GM18907 (cell line): ENCODE data around the gene PPP1R14D.

Experiments
- ATAC-seq: cut with Tn5 transposase; IDR thresholded peaks from one replicate; pipeline ENCODE4 v1.9.1; 2021; ENCODE audit warnings: mild to moderate bottlenecking, moderate library complexity; ENCODE audit not compliant: unreplicated experiment

The PPP1R14D gene

DNA sequence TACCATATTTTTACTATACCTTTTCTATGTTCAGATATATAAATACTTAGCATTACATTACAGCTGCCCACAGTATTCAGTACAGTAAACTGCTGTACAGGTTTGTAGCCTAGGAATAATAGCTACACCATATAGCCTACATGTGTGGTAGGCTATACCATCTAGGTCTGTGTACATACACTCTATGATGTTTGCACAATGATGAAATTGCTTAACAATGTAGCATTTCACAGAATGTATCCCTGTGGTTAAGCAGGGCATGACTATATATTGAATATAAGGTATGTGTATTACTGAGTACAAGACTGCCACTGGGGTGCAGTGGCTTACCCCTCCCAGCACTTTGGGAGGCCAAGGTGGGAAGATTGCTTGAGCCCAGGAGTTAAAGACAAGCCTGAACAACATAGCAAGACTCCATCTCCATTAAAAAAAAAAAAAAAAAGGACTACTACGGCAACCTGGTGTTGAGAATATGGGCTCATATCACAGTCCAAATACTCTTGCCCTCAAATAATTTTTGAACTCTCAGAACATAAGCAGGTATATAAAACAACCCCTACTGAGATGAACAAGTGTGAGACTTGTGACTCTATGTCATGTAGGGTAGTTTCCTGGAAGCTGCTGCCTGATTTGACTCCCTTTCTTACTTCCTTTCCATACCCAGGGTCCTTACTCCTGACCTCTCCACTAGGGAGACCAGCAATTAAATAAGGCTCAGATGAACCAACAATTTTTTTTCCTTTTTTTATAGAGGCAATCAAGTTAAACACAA is 4.8 kb downstream of the PPP1R14D start:
- ATAC-seq: no peak

DNA sequence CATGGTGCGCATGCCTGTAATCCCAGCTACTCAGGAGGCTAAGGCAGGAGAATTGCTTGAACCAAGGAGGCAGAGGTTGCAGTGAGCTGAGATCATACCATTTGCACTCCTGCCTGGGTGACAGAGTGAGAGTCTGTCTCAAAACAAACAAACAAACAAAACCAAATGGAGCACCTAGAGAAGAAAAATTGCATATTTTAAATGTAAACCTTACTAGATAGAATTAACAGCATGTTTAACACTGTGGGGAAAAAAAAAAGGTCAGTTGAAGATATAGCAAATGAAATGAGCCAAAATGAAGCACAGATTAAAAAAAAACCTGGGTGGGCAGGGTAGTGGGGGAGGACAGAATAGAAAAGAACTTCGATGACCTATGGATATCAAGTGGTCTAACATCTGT is 7.3 kb downstream of the PPP1R14D start:
- no peak for ATAC-seq

DNA sequence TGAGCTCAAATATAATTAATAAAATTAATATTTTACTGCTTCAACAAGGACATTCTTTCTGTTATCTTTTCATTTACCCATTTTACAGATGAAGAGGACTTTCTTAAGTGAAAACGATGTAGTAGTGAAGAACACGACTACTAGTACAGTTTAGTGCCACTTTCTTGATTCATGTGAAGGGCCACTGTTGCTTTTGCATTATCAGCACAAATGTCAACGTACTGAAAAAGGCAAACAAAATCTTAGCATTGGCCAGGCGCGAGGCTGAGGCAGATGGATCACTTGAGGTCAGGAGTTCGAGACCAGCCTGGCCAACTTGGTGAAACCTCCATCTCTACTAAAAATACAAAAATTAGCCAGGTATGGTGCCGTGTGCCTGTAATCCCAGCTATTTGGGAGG is 9.5 kb downstream of the PPP1R14D start:
- no peak for ATAC-seq

DNA sequence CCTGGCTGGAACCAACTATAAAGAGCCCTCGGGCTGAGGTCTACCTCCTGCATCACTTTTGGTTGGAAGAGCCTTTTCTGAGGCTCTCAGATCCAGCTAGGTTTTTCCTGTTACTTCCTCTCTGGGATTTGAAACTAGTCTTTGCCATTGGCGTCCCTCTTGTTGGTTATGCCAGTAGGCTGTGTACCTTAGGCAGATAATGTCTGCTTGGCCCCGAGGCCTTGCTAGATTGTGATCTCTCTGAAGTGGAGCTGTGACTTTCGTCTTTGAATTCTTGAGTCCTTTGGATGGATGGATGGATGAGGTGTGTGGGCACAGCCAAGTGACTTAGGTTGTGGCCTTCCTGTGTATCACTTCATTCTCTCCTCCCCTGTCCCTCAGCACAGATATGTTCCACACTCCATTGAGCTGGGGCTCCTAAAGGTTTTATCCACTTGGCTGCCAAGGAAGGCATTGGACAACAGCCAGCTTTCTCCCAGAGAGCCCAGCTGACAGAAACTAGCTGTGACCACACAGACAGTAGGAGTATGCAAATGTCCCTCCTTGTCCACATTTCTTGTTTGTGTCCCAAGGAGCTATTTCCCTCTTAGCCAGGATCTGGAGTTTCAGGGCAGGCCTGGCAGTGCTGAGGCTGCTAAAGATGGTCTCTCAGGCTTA is 13.3 kb downstream of the PPP1R14D start:
- no peak for ATAC-seq

DNA sequence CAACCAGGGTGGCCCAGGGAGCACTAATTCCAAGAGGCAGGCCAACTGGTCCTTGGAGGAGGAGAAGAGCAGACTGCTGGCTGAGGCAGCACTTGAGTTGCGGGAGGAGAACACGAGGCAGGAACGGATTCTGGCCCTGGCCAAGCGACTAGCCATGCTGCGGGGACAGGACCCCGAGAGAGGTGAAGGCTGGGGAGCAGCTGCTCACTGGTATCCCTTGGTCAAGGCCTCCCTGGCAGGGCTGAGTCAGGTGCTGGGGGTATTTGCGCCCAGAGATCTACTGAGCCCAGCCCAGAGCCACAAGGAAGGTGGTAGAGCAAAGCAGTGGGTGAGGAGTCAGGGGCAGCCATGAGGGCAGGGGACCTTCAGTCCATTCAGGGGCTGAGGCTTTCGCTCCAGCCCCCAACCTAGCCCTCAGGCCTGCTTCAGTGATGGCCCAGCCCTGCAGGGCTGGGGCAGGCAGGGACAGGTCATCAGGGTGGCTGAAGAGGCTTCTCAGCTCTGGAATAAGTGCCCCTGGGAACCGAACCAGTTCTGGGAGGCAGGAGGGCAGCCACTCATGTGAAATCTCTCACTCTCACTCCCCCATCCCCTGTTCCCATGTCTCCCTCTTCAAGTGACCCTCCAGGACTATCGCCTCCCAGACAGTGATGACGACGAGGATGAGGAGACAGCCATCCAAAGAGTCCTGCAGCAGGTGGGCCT is 15.6 kb downstream of the PPP1R14D start:
- ATAC-seq: no peak

DNA sequence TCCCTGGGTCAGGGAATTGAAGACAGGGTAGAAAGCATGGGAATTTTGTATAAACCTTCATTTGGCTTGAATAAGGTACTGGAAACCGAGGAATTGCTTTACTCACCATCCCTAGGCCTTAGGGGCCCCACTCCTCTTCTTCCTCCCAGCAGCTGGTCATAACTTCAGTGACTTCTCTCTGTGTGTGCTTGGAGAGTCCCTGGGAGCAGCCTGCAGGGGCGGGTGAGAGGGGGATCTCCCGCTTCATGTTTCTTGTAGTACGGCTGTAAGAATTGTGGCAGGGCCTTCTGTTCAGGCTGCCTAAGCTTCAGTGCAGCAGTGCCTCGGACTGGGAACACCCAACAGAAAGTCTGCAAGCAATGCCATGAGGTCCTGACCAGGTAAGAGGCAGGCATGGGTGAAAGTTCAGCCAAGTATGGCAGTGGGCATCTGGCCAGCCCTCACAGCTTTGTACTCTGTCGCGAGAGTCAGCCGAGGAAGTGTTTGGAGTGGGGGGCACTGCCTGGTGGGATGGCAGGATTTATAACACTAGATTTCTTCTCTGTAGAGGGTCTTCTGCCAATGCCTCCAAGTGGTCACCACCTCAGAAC is 19.6 kb downstream of the PPP1R14D start:
- no peak for ATAC-seq

DNA sequence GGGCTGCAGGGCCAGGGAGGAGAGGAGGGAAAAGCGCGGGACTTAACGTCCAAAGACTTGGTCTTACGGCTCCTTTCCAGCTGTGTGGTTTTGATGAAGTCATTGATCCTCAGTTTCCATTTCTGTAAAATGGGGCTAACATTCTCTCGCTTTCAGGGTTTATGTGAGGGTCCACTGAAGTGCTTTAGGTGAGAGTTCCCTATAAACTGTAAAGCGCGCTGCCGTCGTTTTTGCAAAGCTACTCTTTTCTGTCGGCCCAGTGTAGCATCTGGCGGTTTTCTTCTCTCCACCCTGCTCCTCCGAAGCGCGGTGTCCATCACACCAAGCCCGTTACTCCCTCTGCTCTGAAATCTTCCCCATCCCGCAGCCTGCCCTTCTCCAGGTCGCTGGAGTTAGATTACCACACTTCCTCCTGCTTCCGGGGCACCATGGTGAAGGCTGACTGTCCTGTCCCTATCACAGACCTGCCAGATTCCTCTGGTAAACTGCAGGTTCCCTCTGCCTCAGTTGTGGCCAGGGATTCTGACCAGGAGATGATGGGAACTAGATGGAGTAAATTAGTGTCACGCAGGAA is 20.5 kb downstream of the PPP1R14D start:
- no peak for ATAC-seq

DNA sequence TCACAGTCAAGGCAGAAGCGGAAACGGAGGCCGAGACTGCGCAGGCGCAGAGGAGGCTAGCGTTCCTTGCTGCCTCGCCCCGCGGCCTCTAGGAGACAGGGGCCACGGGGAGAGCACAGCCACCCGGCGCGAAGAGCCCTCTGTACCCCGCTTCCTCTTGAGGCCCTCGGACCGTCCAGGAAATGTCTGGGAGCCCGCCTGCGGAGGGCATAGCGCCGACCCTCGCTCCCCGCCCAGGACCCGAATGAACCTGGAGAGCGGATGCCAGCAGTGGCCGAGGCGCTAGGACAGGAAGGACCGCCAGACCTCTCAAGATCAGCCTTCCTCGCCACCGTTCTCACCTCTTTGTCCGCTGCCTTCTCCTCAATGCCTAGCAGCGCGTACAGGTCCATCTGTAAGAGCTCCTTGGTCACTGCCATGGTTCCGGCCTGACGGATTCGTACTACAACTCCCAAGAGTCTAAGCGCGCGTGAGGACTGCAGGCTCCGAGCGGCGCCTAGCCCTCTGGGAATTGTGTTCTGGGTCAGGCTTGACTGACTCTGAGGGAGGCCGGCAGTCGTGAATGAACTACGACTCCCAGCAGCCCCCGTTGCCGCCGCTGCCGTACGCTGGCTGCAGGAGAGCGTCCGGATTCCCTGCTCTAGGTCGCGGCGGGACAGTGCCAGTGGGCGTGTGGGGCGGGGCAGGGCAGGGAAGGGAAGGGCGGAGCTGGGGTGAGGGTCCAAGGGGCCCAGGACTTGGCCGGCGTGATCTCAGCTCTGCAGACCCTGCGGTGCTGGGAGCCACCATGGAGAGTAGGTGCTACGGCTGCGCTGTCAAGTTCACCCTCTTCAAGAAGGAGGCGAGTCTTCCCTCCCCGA is 21.2 kb downstream of the PPP1R14D start, which contains the start of the genes DNAJC17 and ZFYVE19:
Gene DNAJC17, minus strand, starts transcription at position 446 of the 860 bp plus-strand sequence. Its CDS starts 27 bp downstream, at position 419.
Gene ZFYVE19, plus strand, starts transcription at position 62 of the 860 bp plus-strand sequence. Its CDS starts 501 bp downstream, at position 563.
- ATAC-seq: peak; percentile 93

DNA sequence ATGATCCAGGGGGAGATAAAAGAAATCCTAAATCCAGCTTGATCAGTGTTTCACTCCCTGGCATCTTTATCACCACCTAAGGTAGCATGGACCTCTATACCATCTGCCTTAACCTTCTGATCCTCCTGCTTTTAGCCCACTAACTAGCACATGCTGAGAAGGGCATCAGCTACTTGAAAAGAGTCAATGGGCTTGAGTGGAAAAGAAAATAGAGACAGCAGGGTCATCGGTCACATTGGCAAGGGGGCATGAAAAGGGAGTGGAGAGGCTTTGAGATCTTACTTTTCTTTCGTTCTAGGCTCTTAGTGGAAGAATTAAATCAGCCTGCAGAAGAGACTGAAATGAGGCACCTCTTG is 21.9 kb downstream of the PPP1R14D start:
- no peak for ATAC-seq

DNA sequence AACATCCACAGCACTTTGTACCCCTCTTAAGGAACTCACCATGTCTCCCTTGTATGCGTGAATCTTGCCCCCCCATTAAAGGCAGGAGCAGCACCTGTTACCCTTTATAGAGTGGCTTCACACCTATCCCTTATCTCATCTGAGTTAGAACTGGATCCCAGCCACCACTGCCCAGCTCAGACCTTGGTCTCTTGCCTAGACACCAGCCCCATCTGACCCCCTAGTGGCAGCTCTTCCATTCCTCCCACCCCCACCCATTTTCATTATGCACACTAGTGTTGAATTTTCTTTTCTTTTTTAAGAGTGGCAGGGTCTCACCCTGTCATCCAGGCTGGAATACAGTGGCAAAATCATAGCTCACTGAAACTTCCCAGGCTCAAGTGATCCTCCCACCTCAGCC is 24.8 kb downstream of the PPP1R14D start:
- no peak for ATAC-seq

DNA sequence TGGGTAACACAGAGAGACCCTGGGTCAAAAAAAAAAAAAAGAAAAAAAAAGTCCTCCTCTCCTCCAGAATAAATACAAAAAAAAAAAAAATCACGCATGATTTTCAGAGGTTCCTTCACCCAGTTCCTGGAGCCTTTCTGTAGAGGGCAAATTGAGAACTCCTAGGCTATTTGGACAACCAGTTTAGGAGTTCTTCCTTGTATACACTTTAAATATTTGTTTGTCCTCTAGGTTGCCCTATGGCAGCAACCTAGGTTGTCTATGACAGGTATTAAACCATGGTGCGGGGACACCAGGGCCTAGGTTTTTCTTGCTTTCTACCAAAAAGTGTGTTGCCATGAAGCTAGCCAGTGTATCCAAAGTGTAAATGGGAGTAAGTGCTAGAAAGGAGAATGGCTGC is 25.4 kb downstream of the PPP1R14D start:
- ATAC-seq: no peak

DNA sequence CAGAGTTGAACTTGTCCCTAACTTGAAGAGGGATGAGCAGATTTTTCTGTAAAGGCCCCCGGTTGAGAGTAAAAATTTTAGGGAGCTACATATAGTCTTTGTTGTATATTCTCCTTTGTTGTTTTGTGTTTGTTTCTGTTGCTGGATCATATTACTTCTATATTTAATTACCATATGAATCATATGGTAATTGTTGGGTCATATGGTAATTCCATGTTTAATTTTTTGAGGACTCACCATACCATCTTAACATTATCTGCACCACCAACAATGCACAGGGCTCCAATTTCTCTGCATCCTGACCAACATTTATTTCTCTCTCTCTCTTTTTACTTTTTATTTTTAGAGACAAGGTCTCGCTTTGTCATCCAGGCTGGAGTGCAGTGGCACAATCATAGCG is 29.0 kb downstream of the PPP1R14D start:
- no peak for ATAC-seq

DNA sequence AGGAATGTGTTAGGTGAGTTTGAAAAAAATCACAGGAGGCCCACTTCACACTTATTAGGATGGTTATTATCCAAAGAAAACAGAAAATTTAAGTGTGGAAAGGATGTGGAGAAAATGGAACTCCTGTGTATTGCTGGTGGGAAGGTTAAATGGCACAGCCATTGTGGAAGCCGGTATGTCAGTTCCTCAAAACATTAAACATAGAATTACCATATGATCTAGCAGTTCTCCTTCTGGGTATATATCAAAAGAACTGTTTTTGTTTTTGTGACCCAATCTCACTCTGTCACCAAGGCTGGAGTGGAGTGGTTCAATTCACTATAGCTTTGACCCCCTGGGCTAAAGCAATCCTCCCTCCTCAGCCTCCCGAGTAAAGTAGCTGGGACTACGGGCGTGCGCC is 32.0 kb downstream of the PPP1R14D start:
- no peak for ATAC-seq

DNA sequence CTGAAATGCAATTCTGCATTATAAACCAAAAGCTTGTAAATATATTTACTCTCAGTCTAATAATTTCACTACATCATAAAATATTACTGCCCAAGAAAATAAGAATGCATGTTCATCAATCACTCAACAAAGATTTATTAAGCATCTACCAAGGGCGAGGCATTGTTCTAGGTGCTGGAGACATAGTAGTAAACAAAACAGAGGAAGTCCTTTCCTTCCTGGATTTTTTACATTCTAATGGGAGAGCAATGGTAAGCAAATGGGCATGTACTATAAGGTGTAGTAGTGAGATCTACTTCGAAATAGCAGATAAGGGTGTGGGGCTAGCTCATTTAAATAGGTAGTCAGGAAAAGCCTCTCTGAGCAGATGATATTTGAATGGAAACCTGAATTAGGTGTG is 32.5 kb downstream of the PPP1R14D start:
- ATAC-seq: no peak

DNA sequence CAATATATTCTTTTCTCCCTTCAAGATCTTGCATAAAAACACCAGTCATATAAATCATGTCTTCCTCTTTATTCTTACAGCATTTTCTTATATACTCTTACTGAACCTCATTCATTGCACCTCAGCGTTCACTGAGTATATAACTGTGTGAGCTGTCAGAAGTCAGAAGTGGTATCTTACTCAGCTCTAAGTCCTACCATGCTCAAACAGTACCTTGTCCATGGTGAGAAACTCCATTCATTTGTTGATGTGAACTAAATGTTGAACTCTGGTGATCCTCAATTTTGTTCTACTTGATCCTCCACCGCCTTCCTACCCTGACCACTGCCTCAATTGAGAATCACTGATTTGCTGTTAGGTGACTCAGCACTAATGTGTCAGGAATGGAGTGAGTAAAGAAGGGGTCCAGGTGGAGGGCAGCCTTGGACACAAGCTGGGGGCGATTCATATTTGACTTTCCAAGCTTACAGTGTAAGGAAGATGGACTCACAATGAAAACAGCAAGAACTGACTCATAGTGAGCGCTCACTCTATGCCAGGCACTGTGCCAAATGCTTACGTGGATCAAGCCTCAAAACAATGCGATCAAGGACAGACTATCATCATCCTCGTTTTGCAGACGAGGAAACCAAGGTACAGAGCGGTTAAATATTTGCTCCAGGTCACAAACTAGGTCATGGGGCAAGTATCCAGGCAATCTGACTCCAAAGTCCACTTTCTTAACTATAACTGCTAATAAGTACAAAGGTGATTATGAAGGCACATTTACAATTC is 35.1 kb downstream of the PPP1R14D start:
- no peak for ATAC-seq

DNA sequence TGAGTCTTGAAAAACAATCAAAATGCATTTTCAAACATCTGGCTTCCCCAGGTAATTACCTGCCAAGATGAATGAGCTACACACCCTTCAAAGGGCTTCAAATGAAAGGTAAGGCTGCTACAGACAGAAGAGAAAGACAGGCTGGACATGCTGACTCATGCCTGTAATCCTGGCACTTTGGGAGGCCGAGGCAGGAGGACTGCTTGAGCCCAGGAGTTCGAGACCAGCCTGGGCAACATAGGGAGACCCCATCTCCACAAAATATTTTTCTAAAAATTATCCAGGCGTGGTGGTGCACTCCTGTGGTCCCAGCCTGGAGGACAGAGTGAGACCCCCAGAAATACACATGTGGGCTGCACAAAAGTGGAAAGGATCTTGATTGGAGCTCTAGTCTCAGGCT is 36.1 kb downstream of the PPP1R14D start:
- ATAC-seq: no peak

DNA sequence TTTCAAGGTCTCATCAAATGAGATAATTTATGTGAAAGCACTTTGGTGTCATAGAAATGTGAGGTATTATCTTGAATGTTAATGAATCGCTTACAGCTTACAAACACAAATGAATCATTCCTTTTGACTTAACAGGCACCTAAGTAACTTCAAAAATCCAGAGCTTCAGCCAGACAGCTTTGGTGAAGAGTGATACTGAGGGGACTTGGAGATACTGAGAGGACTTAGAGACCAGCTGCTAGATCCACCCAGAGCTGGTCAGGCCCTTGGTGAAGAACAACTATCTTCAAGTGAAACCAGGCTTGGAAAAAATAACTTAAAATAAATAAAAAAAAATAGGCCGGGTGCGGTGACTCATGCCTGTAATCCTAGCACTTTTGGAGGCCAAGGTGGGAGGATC is 37.8 kb downstream of the PPP1R14D start:
- no peak for ATAC-seq

DNA sequence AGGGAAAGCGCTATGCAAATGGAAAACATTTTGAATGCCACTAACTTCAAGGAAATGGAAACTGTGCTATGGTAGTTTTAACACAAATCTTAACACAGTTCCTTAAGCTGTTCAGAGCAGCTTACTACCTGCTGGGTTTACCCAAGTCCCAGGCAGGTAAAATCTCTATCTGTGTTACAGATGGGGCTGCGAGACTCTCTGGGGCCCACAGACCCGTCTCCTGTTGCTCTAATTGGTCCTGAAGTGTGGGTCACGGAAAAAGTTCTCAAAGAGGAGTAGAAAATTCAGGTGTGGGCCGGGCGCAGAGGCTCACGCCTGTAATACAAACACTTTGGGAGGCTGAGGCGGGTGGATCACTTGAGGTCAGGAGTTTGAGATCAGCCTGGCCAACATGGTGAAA is 38.5 kb downstream of the PPP1R14D start:
- no peak for ATAC-seq

DNA sequence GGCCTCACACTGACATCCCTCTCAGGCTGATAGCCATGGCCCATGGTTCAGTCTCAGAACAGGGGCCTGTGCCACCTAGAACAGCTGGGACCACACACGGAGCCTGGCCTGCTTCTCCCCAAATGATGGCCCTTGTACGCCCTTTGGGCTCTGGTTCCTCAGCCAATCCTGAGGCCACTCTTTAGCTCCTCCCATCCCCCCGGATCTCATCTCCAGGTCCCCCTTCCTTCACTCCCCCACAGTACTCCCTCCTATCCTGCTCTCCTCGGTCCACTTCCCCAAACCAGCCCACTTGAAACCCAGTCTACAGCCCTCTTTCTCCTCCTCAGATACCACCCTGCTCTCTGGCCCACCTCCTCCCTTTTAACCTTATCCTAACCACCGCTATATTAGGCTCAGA is 39.4 kb downstream of the PPP1R14D start:
- ATAC-seq: no peak
